ENCODE results near the gene CEMIP.

DNA sequence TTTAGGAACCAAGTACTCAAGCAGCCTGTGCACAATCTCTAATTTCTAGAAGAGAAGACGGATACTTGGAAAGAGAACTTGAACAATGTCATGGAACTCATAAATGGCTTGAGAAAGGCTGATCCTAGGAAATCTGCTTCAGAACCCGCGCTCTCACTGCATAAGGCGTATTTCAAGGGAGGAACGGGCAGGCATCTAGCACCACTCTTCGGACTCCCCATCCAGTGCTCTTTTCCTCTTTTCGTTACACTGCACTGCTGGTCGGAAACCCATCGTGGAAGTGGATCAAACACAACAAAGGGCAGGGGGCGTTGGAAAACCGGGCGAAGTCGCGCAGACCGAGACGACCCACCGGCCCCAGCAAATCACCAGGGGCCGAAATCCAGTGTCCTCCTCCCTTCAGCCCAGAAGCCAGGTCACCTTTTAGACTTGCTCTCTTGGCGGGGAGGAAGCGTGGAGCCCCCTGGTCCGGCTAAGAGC lies 221.0 kb downstream of the CEMIP start:
- no peak for TF ChIP-seq POLR2A (IDR thresholded peaks at IDR 0.05; ENCODE audit: low read depth)
- TF ChIP-seq, protein P1, sequence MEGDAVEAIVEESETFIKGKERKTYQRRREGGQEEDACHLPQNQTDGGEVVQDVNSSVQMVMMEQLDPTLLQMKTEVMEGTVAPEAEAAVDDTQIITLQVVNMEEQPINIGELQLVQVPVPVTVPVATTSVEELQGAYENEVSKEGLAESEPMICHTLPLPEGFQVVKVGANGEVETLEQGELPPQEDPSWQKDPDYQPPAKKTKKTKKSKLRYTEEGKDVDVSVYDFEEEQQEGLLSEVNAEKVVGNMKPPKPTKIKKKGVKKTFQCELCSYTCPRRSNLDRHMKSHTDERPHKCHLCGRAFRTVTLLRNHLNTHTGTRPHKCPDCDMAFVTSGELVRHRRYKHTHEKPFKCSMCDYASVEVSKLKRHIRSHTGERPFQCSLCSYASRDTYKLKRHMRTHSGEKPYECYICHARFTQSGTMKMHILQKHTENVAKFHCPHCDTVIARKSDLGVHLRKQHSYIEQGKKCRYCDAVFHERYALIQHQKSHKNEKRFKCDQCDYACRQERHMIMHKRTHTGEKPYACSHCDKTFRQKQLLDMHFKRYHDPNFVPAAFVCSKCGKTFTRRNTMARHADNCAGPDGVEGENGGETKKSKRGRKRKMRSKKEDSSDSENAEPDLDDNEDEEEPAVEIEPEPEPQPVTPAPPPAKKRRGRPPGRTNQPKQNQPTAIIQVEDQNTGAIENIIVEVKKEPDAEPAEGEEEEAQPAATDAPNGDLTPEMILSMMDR (IDR thresholded peaks at IDR 0.05) = no peak
